NCI-H2107 treated with DMSO at 0.1 percent for 48 hours (cell line): ENCODE data around the gene CHMP2A.

Experiments
- DNase-seq: peaks from one replicate; lab custom pipeline; 2025; ENCODE audit not compliant: unreplicated experiment; lab: John Stamatoyannopoulos, UW

CHMP2A gene

DNA sequence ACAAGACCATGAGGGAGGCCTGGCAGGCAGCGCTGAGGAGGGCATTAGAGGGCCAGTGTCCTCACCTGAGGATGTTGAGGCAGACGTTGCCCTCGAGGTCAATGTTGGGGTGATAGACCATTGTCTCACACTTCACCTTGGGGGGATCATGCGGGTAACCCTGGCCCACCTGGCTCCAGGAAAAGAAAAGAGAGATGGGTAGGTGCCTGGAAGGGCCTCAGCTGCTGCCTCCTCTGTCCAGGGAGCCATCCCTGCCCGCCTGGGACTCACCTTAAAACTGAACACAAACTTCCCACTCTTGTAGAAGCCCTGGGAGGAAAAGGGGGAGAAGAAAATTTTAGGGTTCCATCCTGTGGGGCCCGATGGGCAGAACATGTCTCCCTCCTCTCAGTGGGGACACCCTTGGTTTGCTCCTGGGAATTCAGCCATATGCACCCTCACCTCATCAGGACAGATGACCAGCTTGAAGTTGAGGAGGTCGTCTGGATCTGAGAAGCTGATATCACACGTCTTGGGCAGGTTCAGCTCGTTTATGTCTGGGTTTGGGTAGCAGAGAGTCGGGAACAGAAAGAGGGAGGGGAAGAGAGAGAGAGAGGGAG lies 1.8 kb upstream of the CHMP2A start:
- DNase-seq = no peak

- no peak for DNase-seq
Measured at GRCh38 chr19:58555920-58556621, 1.2 kb upstream of the CHMP2A start.

DNA sequence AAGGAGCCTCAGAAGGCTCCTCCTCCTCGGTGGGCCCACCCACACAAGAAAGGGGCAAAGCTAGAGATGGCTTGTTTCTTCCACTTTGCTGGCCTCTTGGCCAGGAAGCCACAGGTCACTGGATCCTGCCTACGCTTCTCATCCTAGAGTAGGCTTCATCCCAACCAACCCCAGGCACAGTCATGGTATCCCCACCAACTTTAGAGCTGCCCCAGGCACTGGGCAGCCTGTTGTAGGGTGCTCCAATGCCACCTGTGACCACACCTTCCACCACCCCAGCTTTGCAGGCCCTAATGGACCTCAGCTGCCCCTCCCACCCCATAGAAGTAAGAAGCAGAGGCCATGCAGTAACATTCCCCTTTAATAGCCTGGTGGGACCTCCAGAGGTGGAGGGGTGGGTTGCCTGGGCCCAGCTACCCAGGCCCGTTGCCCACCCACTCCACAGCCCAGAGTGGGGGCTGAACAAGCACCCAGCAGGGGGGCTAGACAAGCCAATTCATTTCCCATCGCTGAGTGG lies 522 bp upstream of the CHMP2A start:
- DNase-seq = no peak

DNA sequence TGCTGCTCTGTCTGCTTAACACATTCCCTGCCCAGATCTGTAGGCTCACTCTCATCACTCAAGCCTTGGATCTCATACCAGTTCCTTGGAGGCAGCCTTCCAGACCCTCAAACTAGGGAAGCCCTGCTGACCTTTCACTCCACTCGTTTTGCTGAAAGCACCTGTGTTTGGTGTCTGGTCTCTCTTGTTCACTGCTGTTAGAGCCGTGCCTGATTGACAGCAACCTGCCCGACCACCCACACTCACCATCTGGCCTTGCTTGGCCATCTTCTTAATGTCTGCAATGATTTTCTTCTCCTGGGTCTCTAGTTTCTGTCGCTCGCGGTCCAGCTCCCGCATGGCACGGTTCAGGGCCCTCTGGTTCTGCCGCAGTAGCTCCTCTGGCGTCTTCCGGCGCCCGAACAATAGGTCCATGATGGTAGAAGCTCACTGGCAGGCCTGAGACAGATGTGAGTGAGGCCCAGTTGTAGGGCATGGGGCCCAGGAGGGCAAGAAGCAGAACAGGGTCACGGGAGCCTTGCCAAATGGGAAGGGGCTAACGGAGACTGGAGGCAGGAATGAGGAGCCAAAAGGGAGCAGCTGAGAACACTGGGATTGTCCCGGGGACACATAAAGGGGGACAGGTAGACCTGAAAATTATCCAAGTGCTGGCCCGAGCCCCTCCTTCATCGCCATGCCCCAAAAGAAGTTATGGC lies 959 bp downstream of the CHMP2A start:
- DNase-seq = no peak

DNA sequence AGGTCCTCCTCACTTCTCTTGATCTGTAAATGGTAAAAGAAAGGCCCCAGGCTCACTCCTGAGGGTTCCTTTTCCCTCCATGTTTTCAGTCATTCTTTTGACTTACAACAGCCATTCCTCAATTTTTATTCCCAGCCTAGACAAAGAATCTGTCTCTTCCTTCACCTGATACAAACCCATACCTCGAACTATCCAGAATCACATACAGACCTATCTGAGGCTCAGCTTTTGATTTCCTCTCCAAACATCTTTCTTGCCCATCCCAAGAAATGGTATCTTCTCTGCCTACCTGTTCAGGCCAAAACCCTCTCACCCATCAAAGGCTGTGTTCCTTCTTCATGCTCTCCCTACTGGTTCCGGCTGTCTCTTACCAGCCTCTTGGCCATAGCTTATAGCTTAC lies 2.2 kb downstream of the CHMP2A start:
- DNase-seq = no peak

- no peak for DNase-seq
Measured at GRCh38 chr19:58551577-58552471, 3.1 kb downstream of the CHMP2A start.

DNA sequence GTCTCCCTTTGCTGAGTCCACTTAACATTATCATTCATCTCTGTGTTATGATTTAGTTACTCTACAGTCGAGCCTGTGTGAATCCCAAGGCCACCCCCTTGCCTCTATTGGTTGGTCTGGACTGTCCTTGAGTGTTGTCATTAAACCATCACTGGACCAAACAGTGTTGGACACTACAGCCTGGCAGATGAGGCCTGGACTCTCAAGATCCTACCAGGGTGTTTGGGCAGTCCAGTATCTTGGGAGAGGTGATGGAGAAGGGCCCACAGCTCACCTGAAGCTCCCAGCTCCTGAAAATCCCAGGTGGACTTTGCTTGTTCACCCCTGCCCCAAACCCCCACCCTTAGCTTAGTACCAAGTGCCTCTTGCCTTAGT lies 3.8 kb downstream of the CHMP2A start:
- no peak for DNase-seq

- no peak for DNase-seq
Measured at GRCh38 chr19:58550362-58551122, 4.4 kb downstream of the CHMP2A start.

- no peak for DNase-seq
Measured at GRCh38 chr19:58549664-58550361, 5.1 kb downstream of the CHMP2A start.

DNA sequence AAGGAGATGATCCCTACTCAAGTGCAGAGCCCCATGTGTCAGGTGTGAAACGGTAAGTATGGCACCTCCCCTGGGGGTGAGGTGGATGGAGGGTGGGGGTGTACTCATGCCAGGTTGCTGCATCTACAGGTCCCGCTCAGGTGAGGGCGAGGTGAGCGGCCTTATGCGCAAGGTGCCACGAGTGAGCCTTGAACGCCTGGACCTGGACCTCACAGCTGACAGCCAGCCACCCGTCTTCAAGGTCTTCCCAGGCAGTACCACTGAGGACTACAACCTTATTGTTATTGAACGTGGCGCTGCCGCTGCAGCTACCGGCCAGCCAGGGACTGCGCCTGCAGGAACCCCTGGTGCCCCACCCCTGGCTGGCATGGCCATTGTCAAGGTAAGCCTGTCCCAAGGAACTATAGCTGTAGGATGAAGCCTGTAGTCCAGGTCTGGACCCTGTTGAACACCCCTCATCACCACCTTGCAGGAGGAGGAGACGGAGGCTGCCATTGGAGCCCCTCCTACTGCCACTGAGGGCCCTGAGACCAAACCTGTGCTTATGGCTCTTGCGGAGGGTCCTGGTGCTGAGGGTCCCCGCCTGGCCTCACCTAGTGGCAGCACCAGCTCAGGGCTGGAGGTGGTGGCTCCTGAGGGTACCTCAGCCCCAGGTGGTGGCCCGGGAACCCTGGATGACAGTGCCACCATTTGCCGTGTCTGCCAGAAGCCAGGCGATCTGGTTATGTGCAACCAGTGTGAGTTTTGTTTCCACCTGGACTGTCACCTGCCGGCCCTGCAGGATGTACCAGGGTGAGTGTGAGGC lies 5.8 kb downstream of the CHMP2A start:
- no peak for DNase-seq

DNA sequence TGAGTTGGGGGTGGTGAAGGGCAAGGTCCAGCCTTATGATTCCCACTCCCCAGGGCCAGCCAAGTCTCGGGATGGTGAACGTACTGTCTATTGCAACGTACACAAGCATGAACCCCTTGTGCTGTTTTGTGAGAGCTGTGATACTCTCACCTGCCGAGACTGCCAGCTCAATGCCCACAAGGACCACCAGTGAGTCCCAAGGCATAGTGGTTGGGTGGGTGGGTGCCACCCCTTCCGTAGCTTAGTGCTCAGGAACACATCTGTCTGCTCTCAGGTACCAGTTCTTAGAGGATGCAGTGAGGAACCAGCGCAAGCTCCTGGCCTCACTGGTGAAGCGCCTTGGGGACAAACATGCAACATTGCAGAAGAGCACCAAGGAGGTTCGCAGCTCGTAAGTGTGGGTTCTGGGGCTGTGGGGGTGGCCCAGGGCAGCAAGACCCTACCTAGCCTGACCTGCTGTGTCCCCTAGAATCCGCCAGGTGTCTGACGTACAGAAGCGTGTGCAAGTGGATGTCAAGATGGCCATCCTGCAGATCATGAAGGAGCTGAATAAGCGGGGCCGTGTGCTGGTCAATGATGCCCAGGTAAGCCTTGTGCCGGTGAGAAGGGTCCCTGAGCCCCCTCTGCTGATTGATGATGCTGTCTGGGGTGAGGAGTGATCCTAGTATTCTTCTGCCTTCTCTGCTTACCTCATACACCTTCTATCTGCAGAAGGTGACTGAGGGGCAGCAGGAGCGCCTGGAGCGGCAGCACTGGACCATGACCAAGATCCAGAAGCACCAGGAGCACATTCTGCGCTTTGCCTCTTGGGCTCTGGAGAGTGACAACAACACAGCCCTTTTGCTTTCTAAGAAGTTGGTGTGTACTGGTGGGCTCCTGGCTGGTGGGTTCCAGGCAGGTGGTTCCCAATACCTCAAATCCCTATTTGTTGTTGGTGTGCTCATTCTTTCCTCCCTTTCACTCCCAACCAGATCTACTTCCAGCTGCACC lies 7.3 kb downstream of the CHMP2A start:
- DNase-seq = no peak

GRCh38 chr19:58546019-58546530 lies 8.8 kb downstream of the CHMP2A start:
- DNase-seq = no peak

DNA sequence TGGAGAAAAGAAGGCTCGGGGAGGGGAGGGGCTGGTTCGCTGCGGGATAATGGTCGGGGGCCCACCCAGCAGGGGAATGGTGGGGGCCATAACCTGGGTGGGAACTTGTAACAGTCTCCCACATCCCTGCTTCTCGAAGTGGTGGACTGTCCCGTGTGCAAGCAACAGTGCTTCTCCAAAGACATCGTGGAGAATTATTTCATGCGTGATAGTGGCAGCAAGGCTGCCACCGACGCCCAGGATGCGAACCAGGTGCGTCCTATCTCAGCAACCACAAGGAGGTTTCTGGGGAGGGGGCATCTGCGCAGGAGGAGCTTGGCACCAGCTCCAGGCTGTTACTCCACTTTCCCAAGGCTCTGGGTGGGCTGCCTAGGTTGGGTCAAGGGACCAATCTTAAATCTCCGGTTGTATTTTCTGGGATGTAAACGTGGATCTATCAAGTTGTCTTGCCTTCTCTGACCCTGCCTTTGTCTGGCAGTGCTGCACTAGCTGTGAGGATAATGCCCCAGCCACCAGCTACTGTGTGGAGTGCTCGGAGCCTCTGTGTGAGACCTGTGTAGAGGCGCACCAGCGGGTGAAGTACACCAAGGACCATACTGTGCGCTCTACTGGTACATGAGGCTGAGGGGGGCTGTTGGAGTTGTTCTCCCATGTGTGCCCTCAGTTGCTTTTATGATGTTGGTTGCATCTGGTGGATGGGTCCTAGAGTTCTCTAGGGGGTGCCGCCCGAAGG lies 9.5 kb downstream of the CHMP2A start:
- DNase-seq = no peak

DNA sequence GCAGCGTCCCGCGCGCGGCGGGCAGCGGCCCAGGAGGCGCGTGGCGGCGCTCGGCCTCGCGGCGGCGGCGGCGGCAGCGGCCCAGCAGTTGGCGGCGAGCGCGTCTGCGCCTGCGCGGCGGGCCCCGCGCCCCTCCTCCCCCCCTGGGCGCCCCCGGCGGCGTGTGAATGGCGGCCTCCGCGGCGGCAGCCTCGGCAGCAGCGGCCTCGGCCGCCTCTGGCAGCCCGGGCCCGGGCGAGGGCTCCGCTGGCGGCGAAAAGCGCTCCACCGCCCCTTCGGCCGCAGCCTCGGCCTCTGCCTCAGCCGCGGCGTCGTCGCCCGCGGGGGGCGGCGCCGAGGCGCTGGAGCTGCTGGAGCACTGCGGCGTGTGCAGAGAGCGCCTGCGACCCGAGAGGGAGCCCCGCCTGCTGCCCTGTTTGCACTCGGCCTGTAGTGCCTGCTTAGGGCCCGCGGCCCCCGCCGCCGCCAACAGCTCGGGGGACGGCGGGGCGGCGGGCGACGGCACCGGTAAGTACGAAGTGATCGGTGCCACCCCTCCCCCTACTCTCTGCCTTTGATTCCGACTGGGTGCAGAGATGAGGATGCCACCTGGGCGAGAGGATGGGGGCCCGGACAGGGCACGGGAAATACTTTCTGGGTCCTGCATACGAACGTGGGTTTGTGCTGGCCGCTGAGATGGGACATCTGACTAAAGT lies 10.2 kb downstream of the CHMP2A start:
- no peak for DNase-seq

DNA sequence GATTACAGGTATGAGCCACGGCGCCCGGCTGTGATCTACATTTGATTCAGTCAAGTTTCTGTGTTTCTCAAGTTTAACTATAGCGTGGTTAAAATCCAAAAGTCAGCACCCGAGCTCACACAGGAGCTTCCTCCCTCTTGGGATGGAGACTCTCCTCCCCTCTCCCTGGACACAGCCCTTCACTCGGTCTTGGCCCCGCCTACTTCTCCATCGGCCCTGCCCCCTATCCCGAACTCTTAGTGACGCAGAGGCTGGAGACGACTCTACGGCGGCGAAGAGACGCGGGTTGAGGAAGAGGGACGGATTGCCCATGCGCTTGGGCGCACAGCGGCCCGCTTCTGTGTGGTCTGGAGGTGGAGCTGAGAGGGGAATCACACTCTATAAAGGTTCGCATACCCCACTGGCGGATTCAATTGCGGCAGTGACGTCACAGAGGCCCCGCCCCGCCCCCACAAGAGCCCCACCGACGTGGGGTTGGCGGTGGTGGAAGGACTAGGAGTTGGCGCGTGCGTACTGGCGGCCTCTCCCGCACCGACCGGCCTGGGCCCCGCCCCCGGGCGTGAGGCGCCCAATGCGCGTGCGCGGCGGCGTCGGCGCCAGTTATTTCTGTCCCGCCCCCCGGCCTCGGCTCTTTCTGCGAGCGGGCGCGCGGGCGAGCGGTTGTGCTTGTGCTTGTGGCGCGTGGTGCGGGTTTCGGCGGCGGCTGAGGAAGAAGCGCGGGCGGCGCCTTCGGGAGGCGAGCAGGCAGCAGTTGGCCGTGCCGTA lies 10.9 kb downstream of the CHMP2A start, which contains the start of gene TRIM28:
Gene TRIM28, plus strand, starts transcription at position 239 of the 765 bp plus-strand sequence. CDS start 694 bp downstream, outside the sequence.
- no peak for DNase-seq
